ENCODE results near the gene LACTBL1.

Gene LACTBL1

GRCh38 chr1:22912311-22912710 is 60.4 kb downstream of the LACTBL1 start:
- DNase-seq (ENCODE audit: low spot score), result no peak
- in situ Hi-C loops (cut with MboI; ENCODE audit: low pct_unique_long_range_greater_than_20kb, low sequenced_read_pairs, unreplicated experiment), result no loop called here
- no peak for TF ChIP-seq CTCF (IDR thresholded peaks at IDR 0.05; ENCODE audit: extremely low read depth, insufficient read depth, missing control alignments)

GRCh38 chr1:22910986-22911651 is 61.5 kb downstream of the LACTBL1 start:
- no peak for TF ChIP-seq CTCF (IDR thresholded peaks at IDR 0.05; ENCODE audit: extremely low read depth, insufficient read depth, missing control alignments)
- DNase-seq (ENCODE audit: low spot score), result no peak
- in situ Hi-C loops (cut with MboI; ENCODE audit: low pct_unique_long_range_greater_than_20kb, low sequenced_read_pairs, unreplicated experiment), result no loop called here

GRCh38 chr1:22910286-22910685 is 62.4 kb downstream of the LACTBL1 start:
- in situ Hi-C loops (cut with MboI; ENCODE audit: low pct_unique_long_range_greater_than_20kb, low sequenced_read_pairs, unreplicated experiment), result no loop called here
- no peak for DNase-seq (ENCODE audit: low spot score)

GRCh38 chr1:22908880-22909426 is 63.7 kb downstream of the LACTBL1 start:
- TF ChIP-seq CTCF (IDR thresholded peaks at IDR 0.05; ENCODE audit: extremely low read depth, insufficient read depth, missing control alignments), result no peak
- in situ Hi-C loops (cut with MboI; ENCODE audit: low pct_unique_long_range_greater_than_20kb, low sequenced_read_pairs, unreplicated experiment), result no loop called here
- no peak for DNase-seq (ENCODE audit: low spot score)

More at GRCh38 chr1:22910286-22910685, 62.4 kb downstream of the LACTBL1 start:
- no peak for TF ChIP-seq CTCF (IDR thresholded peaks at IDR 0.05; ENCODE audit: extremely low read depth, insufficient read depth, missing control alignments)

- in situ Hi-C loops (cut with MboI; ENCODE audit: low pct_unique_long_range_greater_than_20kb, low sequenced_read_pairs, unreplicated experiment), result no loop called here
- no peak for TF ChIP-seq CTCF (IDR thresholded peaks at IDR 0.05; ENCODE audit: extremely low read depth, insufficient read depth, missing control alignments)
- DNase-seq (ENCODE audit: low spot score), result no peak
These were observed 65.1 kb downstream of the LACTBL1 start for GRCh38 chr1:22907528-22907927.

- in situ Hi-C loops (cut with MboI; ENCODE audit: low pct_unique_long_range_greater_than_20kb, low sequenced_read_pairs, unreplicated experiment), result no loop called here
- no peak for DNase-seq (ENCODE audit: low spot score)
- TF ChIP-seq CTCF (IDR thresholded peaks at IDR 0.05; ENCODE audit: extremely low read depth, insufficient read depth, missing control alignments), result no peak
These were observed 65.7 kb downstream of the LACTBL1 start for GRCh38 chr1:22906968-22907367.

Data from GM13977 (cell line).